Stimulated activated CD4-positive, alpha-beta T cell treated with anti-CD3 and anti-CD28 coated beads, Interleukin-1b, Interleukin-23, amount 100 ng/mL, for 1 hour (primary cell): ENCODE results near the gene RPAP3.

ENCODE experiments used
- DNase-seq, 2 donors: peaks; one replicate each; pipeline ENCODE4 v3.0.0-alpha.2; 2020; ENCODE audit warnings: low read depth in 2 of 2

The RPAP3 gene

GRCh38 chr12:47721431-47721973, 15.7 kb upstream of the RPAP3 start:
- no peak for DNase-seq

DNA sequence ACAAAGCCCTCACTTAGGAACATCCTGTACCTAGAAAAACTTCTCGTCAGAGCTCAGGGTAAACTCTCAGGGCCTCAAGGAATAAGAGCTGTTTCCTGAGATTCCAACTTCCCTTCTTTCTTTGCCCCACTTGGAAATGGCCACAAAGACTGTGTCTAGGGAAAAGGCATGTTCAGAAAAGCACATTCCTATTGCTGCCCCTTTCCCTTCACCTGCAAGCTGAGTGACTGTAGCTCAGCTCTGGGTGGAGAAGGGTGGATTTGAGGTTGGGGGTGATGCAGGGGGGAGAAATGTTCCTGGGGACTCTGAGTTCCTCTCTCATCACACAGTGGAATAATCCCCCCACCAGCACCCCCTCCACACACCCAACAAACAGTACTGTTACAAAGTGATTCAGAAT, 12.7 kb upstream of the RPAP3 start:
- DNase-seq: no peak

DNA sequence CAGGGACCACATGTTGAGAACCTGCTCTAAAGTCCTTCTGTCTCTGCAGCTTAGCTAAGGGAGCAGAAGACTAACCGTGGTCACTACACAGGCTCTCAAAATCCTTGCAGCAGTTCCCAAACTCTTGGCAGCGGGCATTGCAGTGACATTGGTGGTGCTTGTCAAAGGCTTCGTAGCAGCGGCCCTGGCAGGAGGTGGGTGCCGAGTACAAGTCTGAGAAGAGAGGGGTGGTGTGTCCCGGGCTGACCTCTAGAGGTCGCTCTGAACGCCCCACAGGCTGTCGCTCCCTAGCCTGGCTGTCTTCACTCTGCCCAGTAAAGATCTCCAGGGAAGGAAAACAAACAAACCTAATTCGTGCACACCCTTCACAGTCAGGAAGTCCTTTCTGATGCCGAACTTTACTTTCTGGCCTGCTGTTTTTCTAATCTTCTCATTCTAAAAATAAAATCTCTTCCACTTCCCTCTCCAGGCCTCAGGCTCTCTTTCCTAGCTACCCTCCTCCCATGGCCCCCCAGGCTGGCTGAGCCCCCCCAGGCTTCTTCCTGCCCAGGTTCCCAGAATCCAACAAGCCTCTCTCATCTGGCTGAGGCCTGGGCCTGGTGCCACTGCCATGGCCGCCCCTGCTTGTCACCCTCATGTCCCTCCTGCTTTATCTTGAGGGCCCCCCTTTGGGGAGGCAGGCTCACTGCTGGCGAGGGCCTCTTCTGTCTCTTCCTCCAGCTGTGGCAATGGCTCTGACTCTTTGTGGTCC, 11.8 kb upstream of the RPAP3 start:
- no peak for DNase-seq

DNA sequence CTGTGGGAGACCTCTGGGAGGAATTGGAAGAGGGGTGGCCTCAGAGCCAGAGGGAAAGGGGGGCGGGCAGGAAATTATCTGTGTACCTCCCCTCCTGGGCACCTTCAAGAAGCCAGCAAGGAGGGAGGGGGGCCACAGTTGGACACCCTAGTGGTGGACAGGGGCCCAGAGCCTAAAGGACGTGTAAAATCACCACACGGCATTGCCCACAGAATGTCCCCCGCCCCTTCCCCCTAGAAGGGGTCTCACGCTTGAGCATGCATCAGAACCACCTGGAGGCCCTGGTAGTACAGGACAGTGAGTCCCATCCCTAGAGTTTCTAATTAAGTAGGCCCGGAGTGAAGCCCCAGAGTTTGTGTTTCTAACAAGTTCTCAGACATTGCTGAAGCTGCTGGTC, 11.2 kb upstream of the RPAP3 start:
- no peak for DNase-seq

DNA sequence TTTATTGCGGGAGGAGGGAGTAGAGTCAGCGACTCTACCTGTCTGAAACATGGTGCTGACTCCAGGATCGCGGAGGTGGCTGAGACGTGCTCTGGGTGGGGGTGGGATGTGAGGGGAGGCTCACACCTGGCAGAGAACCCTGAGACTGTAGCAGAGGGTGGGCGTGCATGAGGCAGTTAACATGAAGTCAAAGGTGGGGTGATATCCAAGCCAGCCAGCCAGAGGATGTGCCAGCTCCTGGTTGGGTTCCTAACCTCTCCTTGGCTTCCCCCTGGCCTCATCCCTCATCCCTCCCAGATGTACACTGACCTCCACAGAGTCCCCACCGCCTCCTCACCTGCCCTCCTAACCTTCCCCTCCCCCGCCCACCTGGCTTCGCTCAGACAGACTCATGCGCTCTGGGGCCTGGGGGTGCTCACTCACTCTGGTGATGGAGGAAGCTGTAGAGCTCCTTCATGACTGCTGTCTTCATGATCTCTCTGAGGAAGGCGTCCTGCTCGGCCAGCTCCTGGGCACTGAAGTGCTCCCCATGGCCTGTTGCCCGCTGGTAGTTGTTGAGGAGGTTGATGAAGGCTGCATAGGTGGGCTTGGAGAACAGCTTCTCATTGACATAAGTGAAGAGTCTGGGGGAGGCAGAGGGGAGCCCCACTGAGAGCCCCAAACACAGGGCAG, 10.2 kb upstream of the RPAP3 start:
- no peak for DNase-seq

DNA sequence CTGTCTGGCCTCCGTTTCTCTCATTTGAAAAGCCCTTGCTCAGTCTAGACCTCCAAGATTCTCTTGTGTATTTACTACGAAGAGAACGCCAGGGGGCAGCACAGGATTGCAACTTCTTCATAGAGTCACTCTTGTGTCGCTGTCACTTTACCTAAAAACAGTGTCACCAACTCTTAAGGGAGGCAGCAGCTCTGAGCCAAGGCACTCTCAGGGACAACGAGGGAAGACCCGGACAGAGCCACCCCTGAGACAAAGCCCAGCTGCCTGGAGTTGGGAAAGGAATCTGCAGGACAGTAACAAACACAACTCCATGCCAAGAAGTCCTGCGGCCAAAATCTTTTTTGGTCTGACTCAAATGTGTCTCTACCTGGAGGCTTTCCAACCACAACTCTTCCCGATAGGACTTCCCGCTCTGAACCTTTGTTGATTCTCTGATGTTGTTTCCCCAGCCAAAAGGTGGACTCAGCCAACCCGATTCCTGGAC, 9.6 kb upstream of the RPAP3 start:
- peak; percentile 52 to 61 for DNase-seq

- no peak for DNase-seq
Measured at GRCh38 chr12:47714826-47715386, 9.1 kb upstream of the RPAP3 start.

- DNase-seq: no peak
Measured at GRCh38 chr12:47712171-47712570, 6.3 kb upstream of the RPAP3 start.

DNA sequence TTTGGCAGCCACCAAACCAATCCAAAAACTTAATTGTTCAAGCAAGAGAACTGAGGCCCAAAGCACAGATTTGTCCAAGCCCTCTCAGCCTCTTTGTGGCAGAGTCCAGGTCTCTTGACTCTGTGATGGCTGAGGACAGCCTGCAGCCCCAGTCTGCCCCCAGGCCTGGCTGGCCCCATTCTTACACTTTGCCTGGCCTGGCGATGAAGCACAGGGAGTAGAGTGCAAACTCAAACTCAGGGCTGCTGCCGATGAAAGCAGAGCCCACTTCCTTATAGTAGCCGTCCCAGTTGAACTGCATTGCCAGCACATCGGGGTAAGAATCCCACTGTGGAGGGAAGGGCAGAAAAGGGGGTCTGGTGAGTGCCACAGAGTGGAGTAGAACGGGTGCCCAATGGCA, 5.6 kb upstream of the RPAP3 start:
- DNase-seq: no peak

- DNase-seq: no peak
Measured at GRCh38 chr12:47710278-47710677, 4.4 kb upstream of the RPAP3 start.

GRCh38 chr12:47709671-47710070, 3.8 kb upstream of the RPAP3 start:
- no peak for DNase-seq

DNA sequence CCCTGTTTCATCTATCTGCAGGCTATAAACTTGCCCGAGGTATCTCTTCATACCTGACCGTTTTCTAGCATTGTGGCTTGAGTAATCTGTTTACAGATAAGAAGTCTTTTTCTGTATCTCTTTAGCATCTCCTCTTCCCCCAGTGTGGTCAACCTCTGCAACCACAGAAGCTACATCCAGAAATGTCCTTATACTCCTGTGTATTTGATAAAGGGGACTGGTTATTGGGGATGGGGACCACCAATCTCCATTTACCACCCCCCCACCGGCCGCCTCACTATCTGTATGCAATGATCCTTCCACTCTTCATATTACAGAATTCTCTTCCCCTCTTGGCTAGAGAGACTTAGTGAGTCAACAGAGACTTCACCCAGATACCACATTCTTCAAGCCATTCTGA, 3.4 kb upstream of the RPAP3 start:
- DNase-seq: no peak

GRCh38 chr12:47707905-47708543, 2.2 kb upstream of the RPAP3 start:
- no peak for DNase-seq

DNA sequence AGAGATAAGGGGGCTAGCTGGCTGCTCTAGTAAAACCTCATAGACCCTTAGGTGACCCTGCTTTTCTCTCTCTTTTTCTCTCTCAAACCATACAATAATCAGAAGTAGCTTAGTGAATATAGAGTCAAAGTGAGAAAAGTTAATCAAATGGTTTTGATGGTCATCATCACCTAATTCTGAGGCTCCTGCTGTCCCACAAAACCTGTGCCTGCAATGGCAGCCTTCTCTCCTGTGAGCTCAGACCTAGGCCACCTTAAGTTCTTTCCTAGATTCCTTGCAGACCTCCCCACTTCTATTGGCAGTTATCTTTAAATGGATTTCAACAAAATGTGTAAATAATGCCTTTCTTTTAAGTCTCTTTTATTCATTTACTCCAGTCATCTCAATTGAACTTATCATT, 1.5 kb upstream of the RPAP3 start:
- no peak for DNase-seq

GRCh38 chr12:47705229-47705565, 633 bp downstream of the RPAP3 start:
- no peak for DNase-seq

GRCh38 chr12:47704719-47705118, 1.1 kb downstream of the RPAP3 start:
- DNase-seq: no peak

- no peak for DNase-seq
Measured at GRCh38 chr12:47700263-47700662, 5.6 kb downstream of the RPAP3 start.

DNA sequence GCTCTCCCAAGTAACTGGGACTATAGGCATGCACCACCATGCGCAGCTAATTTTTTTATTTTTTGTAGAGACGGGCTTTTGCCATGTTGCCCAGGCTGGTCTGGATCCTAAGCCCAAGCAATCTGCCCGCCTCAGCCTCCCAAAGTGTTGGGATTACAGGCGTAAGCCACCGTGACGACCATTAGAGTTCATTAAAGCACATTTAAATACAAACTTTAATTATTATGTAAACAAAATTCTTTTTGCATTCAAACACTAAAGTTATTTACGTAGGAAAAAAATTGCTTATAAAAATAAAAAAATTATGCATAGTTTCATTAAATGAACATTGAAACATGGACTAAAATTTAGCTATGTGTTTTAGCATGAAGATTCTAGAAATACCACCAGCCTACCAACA, 7.2 kb downstream of the RPAP3 start:
- no peak for DNase-seq

DNA sequence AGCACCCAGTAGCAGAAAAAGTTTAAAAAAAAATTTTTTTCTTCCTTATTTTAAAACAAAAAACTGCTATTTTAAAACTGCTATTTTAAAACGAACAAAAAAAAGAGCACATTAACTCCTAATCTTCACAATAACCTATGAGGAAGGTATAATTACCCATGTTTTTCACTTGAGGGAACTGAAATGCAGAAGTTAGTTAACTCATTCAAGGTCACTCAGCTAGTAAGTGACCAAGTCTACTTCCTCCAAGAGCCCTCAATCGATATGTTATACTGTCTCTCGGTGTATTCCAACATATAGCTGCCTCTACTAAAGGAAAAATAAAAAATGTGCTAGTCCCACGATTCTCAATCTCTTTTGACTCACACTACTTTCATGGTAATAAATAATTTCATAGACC, 7.8 kb downstream of the RPAP3 start:
- no peak for DNase-seq

- no peak for DNase-seq
Measured at GRCh38 chr12:47689215-47689614, 16.6 kb downstream of the RPAP3 start.

- DNase-seq: no peak
Measured at GRCh38 chr12:47687636-47688035, 18.2 kb downstream of the RPAP3 start.

GRCh38 chr12:47686645-47687240, 19.1 kb downstream of the RPAP3 start:
- DNase-seq: no peak
